KMS-11 (cell line): Measurements from ENCODE around the gene MYH9.

Experiments used
- H2AFZ ChIP-seq: fragments of 200-600 bp; sonication (generic); 2 replicates; pipeline ENCODE4 v1.6.1; 2016; ENCODE audit warnings: antibody characterized with exemption, mixed run types, low read depth
- H3K27ac ChIP-seq: fragments of 200-600 bp; sonication (generic); 2 replicates; pipeline ENCODE4 v1.6.1; 2016; ENCODE audit warnings: mild to moderate bottlenecking, mixed run types
- H3K27me3 ChIP-seq: fragments of 200-600 bp; sonication (generic); 2 replicates; pipeline ENCODE4 v1.6.1; 2017; ENCODE audit warnings: mild to moderate bottlenecking, low read depth, mixed run types, moderate library complexity; ENCODE audit not compliant: insufficient read depth
- H3K36me3 ChIP-seq: fragments of 200-600 bp; sonication (generic); 2 replicates; pipeline ENCODE4 v1.6.1; 2017; ENCODE audit warnings: mild to moderate bottlenecking, mixed run types; ENCODE audit not compliant: insufficient read depth
- H3K4me1 ChIP-seq: fragments of 200-600 bp; sonication (generic); 2 replicates; pipeline ENCODE4 v1.6.1; 2016; ENCODE audit warnings: mild to moderate bottlenecking, low read depth, mixed run types; ENCODE audit not compliant: poor library complexity, severe bottlenecking
- H3K4me2 ChIP-seq: fragments of 200-600 bp; sonication (generic); 2 replicates; pipeline ENCODE4 v1.7.0; 2016; ENCODE audit warnings: mild to moderate bottlenecking, mixed run types
- H3K4me3 ChIP-seq: fragments of 200-600 bp; sonication (generic); IDR thresholded peaks from 2 replicates; pipeline ENCODE4 v1.6.1; 2017; ENCODE audit warnings: low read depth, low read length, mixed read lengths; ENCODE audit not compliant: insufficient read depth
- H3K79me2 ChIP-seq: fragments of 200-600 bp; sonication (generic); 2 replicates; pipeline ENCODE4 v1.6.1; 2016; ENCODE audit warnings: low read depth, mixed run types; ENCODE audit not compliant: insufficient read depth
- H3K9ac ChIP-seq: fragments of 200-600 bp; sonication (generic); 2 replicates; pipeline ENCODE4 v1.6.1; 2016; ENCODE audit warnings: mild to moderate bottlenecking, mixed run types
- H4K20me1 ChIP-seq: fragments of 200-600 bp; sonication (generic); 2 replicates; pipeline ENCODE4 v1.6.1; 2016; ENCODE audit warnings: mild to moderate bottlenecking, mixed run types; ENCODE audit not compliant: insufficient read depth
- CTCF ChIP-seq: fragments of 200-600 bp; sonication (generic); conservative IDR thresholded peaks from 2 replicates; pipeline ENCODE4 v1.6.1; 2017; ENCODE audit warnings: low read depth, mild to moderate bottlenecking, antibody characterized with exemption, low read length, moderate library complexity, mixed read lengths

Gene MYH9

GRCh38 chr22:36331306-36331911 is 56.4 kb downstream of the MYH9 start:
- no peak overlapping the region for H3K9ac ChIP-seq
- H4K20me1 ChIP-seq: peaks cover 36% of the 10 kb centered on the region
- no peak overlapping the region for H3K4me2 ChIP-seq
- no peak overlapping the region for H3K4me3 ChIP-seq
- H3K79me2 ChIP-seq: peaks cover 99% of the 10 kb centered on the region
- H2AFZ ChIP-seq: no peak overlapping the region
- no peaks in the 10 kb centered on the region for H3K27me3 ChIP-seq
- H3K36me3 ChIP-seq: peaks cover 9% of the 10 kb centered on the region; the same call in 1 of the 2 replicates
- peaks cover 41% of the 10 kb centered on the region for H3K4me1 ChIP-seq
- no peak for TF ChIP-seq CTCF
- no peak overlapping the region for H3K27ac ChIP-seq

GRCh38 chr22:36330655-36331305 is 57.0 kb downstream of the MYH9 start:
- no peaks in the 10 kb centered on the region for H3K27me3 ChIP-seq
- H3K4me2 ChIP-seq: no peak overlapping the region
- no peak overlapping the region for H2AFZ ChIP-seq
- H3K36me3 ChIP-seq: peaks cover 9% of the 10 kb centered on the region; the same call in 1 of the 2 replicates
- no peak overlapping the region for H3K27ac ChIP-seq
- TF ChIP-seq CTCF: no peak
- H3K4me3 ChIP-seq: no peak overlapping the region
- peaks cover 36% of the 10 kb centered on the region for H4K20me1 ChIP-seq
- H3K4me1 ChIP-seq: peaks cover 41% of the 10 kb centered on the region
- peaks cover 92% of the 10 kb centered on the region for H3K79me2 ChIP-seq
- H3K9ac ChIP-seq: no peak overlapping the region

GRCh38 chr22:36330127-36330526 is 57.6 kb downstream of the MYH9 start:
- no peak for TF ChIP-seq CTCF
- Histone ChIP-seq H3K27me3 (no peaks in the 10 kb centered on the region), H3K4me2 (no peak overlapping the region), H4K20me1 (peaks cover 36% of the 10 kb centered on the region), H3K27ac (no peak overlapping the region), H3K9ac (no peak overlapping the region), H3K36me3 (peaks cover 9% of the 10 kb centered on the region; the same call in 1 of the 2 replicates), H3K4me1 (peaks cover 36% of the 10 kb centered on the region), H3K79me2 (peaks cover 86% of the 10 kb centered on the region), H2AFZ (no peak overlapping the region), H3K4me3 (no peak overlapping the region)

- Histone ChIP-seq H3K4me3 (no peak overlapping the region), H3K27me3 (no peaks in the 10 kb centered on the region), H3K9ac (no peak overlapping the region), H3K36me3 (peaks cover 11% of the 10 kb centered on the region; the same call in 1 of the 2 replicates), H2AFZ (no peak overlapping the region), H3K27ac (no peak overlapping the region), H3K79me2 (peaks cover 79% of the 10 kb centered on the region), H3K4me2 (no peak overlapping the region), H3K4me1 (peaks cover 33% of the 10 kb centered on the region), H4K20me1 (peaks cover 33% of the 10 kb centered on the region)
- TF ChIP-seq CTCF: no peak
These were observed 58.3 kb downstream of the MYH9 start for GRCh38 chr22:36329254-36330078.
